Caco-2 (cell line): ENCODE results near the gene CTAGE4. TPM values are rescaled to one million over a fixed set of nuclear protein-coding genes. Genes with fewer than 3 reads are reported as not detected.
"Not testable (repeated sequence)": the region's sequence is repeated elsewhere in the genome, so short reads cannot be mapped to it uniquely, and the experiment has no call there.

ENCODE experiments used
- BruUV-seq: library from RNA; stranded (reverse); fragments of 400-500 nt; replicated peaks from 2 replicates; lab custom pipeline; 2021; lab: Mats Ljungman, UMichigan
- CTCF ChIA-PET: fragments of 300-600 bp; sonication (Branson Sonifier 250); formaldehyde crosslinking; loops from one replicate; lab custom pipeline; 2022; ENCODE audit warnings: antibody characterized with exemption; lab: Charles Lee
- POLR2A ChIA-PET: fragments of 300-600 bp; sonication (Branson Sonifier 250); formaldehyde crosslinking; loops from one replicate; lab custom pipeline; 2022; ENCODE audit warnings: antibody characterized with exemption; lab: Charles Lee
- DNase-seq, 2 experiments: peaks; one replicate each; pipeline versions ENCODE4 v3.0.0 to v3.0.0-alpha.2; 2020 to 2022
- H3K27me3 ChIP-seq: replicated peaks from 2 replicates; pipeline ENCODE4 v1.6.0; 2011; ENCODE audit warnings: low read length; ENCODE audit not compliant: control insufficient read depth, insufficient read depth
- H3K36me3 ChIP-seq: 2 replicates; pipeline ENCODE4 v1.5.1; 2011; ENCODE audit warnings: low read length; ENCODE audit not compliant: control insufficient read depth, insufficient read depth
- H3K4me1 ChIP-seq: fragments of 250-450 bp; sonication (Bioruptor Pico); 2 replicates; pipeline ENCODE4 v1.5.1; 2020; ENCODE audit warnings: mild to moderate bottlenecking
- H3K4me3 ChIP-seq: 2 replicates; pipeline ENCODE4 v1.5.1; 2011; ENCODE audit warnings: low read depth, mild to moderate bottlenecking, control low read depth, low read length
- H3K9me3 ChIP-seq: fragments of 250-450 bp; sonication (Bioruptor Pico); 2 replicates; pipeline ENCODE4 v1.5.1; 2020; ENCODE audit warnings: mild to moderate bottlenecking, moderate library complexity
- H3K27ac Mint-ChIP-seq: one replicate; pipeline ENCODE4 v1.8.0; 2022; ENCODE audit warnings: mixed read lengths; ENCODE audit not compliant: unreplicated experiment
- H3K27me3 Mint-ChIP-seq: one replicate; pipeline ENCODE4 v1.8.0; 2022; ENCODE audit warnings: mixed read lengths; ENCODE audit not compliant: insufficient read depth, unreplicated experiment
- H3K36me3 Mint-ChIP-seq: one replicate; pipeline ENCODE4 v1.8.0; 2022; ENCODE audit warnings: mild to moderate bottlenecking, mixed read lengths; ENCODE audit not compliant: insufficient read depth, unreplicated experiment
- H3K4me1 Mint-ChIP-seq: one replicate; pipeline ENCODE4 v1.8.0; 2022; ENCODE audit warnings: low read depth, mixed read lengths; ENCODE audit not compliant: unreplicated experiment
- H3K4me3 Mint-ChIP-seq: one replicate; pipeline ENCODE4 v1.8.0; 2022; ENCODE audit warnings: mild to moderate bottlenecking, moderate library complexity, mixed read lengths; ENCODE audit not compliant: unreplicated experiment
- H3K9me3 Mint-ChIP-seq: one replicate; pipeline ENCODE4 v1.8.0; 2022; ENCODE audit warnings: mixed read lengths; ENCODE audit not compliant: unreplicated experiment
- intact Hi-C: fragments of 100-400 bp; cut with micrococcal nuclease; formaldehyde crosslinking; loops from one replicate; pipeline ENCODE4 v1.10.0; 2022; ENCODE audit not compliant: unreplicated experiment
- total RNA-seq: library from RNA; stranded (reverse); gene quantifications from 2 replicates; pipeline ENCODE4 v1.2.3, GENCODE V29; 2022

Gene CTAGE4
- total RNA-seq, 1 experiment from 2014 or later = not detected

DNA sequence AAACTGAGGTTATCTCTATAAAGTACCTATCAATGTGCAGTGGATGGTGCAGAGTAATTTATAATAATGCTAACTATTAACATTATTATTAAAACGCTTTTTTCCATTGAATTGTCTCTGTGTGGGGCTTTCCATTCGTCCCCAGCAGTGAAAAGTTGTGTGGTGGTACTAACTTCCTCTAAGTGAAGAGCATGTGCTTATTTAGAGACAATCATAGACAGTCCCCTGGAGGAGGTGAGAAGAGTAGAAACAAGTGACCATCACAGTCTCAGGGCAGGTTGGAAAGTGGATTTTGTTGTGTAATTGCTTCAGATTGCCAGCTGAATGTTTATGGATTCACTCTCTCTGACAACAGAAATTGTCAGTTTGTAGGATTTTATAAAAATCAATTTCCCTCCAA is 47.8 kb downstream of the CTAGE4 start:
- POLR2A ChIA-PET, H3K27me3 ChIP-seq, H3K4me3 Mint-ChIP-seq, H3K27me3 Mint-ChIP-seq, H3K9me3 ChIP-seq, H3K27ac Mint-ChIP-seq, BruUV-seq, H3K36me3 Mint-ChIP-seq, H3K9me3 Mint-ChIP-seq, H3K4me1 ChIP-seq, CTCF ChIA-PET, H3K4me1 Mint-ChIP-seq, H3K36me3 ChIP-seq, DNase-seq, intact Hi-C loops, H3K4me3 ChIP-seq: not testable (repeated sequence)

- H3K36me3 ChIP-seq, H3K4me3 ChIP-seq, H3K4me1 ChIP-seq, H3K4me3 Mint-ChIP-seq, POLR2A ChIA-PET, H3K36me3 Mint-ChIP-seq, DNase-seq, H3K27me3 Mint-ChIP-seq, H3K27ac Mint-ChIP-seq, BruUV-seq, intact Hi-C loops, H3K4me1 Mint-ChIP-seq, H3K27me3 ChIP-seq, H3K9me3 ChIP-seq, CTCF ChIA-PET, H3K9me3 Mint-ChIP-seq: not testable (repeated sequence)
Measured at GRCh38 chr7:144233039-144233438, 49.8 kb downstream of the CTAGE4 start.

Other genes starting within 250 kb of the CTAGE4 start
- not detected in 2 replicates for gene OR2F2, start 248.2 kb upstream of the CTAGE4 start, total RNA-seq
- 1.6 TPM in 1 of 2 replicates, not detected in the other for gene OR2F1, start 228.6 kb upstream of the CTAGE4 start, total RNA-seq
- not detected in 2 replicates for gene OR6B1, start 183.1 kb upstream of the CTAGE4 start, total RNA-seq
- not detected in 2 replicates for gene OR2A5, start 134.5 kb upstream of the CTAGE4 start, total RNA-seq
- gene OR2A25, start 113.7 kb upstream of the CTAGE4 start, total RNA-seq = not detected in 2 replicates
- not detected in 2 replicates for gene OR2A12, start 97.2 kb upstream of the CTAGE4 start, total RNA-seq
- not detected in 2 replicates for gene OR2A2, start 73.9 kb upstream of the CTAGE4 start, total RNA-seq
- gene OR2A14, start 60.3 kb upstream of the CTAGE4 start, total RNA-seq = not detected in 2 replicates
- gene ARHGEF35, start 12.4 kb downstream of the CTAGE4 start, total RNA-seq = 15.7 and 20.5 TPM in 2 replicates
- gene OR2A42, start 56.1 kb downstream of the CTAGE4 start, total RNA-seq = not detected in 2 replicates
- gene OR2A7, start 81.3 kb downstream of the CTAGE4 start, total RNA-seq = 1.3 and 2.0 TPM in 2 replicates
- 5.7 and 6.3 TPM in 2 replicates for gene CTAGE8, start 85.8 kb downstream of the CTAGE4 start, total RNA-seq
- not detected in 2 replicates for gene OR2A1, start 129.0 kb downstream of the CTAGE4 start, total RNA-seq
- 21.4 and 26.4 TPM in 2 replicates for gene ARHGEF5, start 171.9 kb downstream of the CTAGE4 start, total RNA-seq
- not detected in 2 replicates for gene NOBOX, start 220.2 kb downstream of the CTAGE4 start, total RNA-seq